ENCODE results near the gene FUT6. TPM values are rescaled to one million over a fixed set of nuclear protein-coding genes. Genes with fewer than 3 reads are reported as not detected.

Gene FUT6
- total and polyA plus RNA-seq, 4 donors = 2.6 to 14.0 (median 7.3) TPM

Other genes with a start within 250 kb of the FUT6 start
- gene SAFB2, start 216.9 kb downstream of the FUT6 start, total RNA-seq = 10 to 100 TPM; 25.8 to 57.8 TPM
- 10 to 100 TPM; 18.7 to 31.2 TPM for gene SAFB2, start 216.9 kb downstream of the FUT6 start, polyA plus RNA-seq
- gene SAFB, start 216.6 kb downstream of the FUT6 start, total RNA-seq = 10 to 100 TPM; 52.1 to 65.0 TPM
- 10 to 100 TPM; 16.5 to 24.8 TPM for gene SAFB, start 216.6 kb downstream of the FUT6 start, polyA plus RNA-seq
- gene MICOS13, start 159.2 kb downstream of the FUT6 start, total RNA-seq = 10 to 100 TPM; 11.5 to 19.0 TPM
- 10 to 100 TPM; 42.7 to 84.0 TPM for gene MICOS13, start 159.2 kb downstream of the FUT6 start, polyA plus RNA-seq
- gene HSD11B1L, start 158.7 kb downstream of the FUT6 start, total RNA-seq = 1 to 10 TPM; 1.3 to 1.4 TPM
- gene HSD11B1L, start 158.7 kb downstream of the FUT6 start, polyA plus RNA-seq = 1 to 10 TPM; 2.4 to 2.5 TPM
- 100 to 1,000 TPM in 1 of 2 donors, 10 to 100 TPM in 1; 47.2 to 251 TPM for gene RPL36, start 149.4 kb downstream of the FUT6 start, total RNA-seq
- gene RPL36, start 149.4 kb downstream of the FUT6 start, polyA plus RNA-seq = 100 to 1,000 TPM; 390 to 556 TPM
- 10 to 100 TPM; 32.3 to 68.9 TPM for gene LONP1, start 119.6 kb downstream of the FUT6 start, total RNA-seq
- gene LONP1, start 119.6 kb downstream of the FUT6 start, polyA plus RNA-seq = 10 to 100 TPM; 46.1 to 83.9 TPM
- not detected for gene CATSPERD, start 119.1 kb downstream of the FUT6 start, total RNA-seq
- not detected for gene CATSPERD, start 119.1 kb downstream of the FUT6 start, polyA plus RNA-seq
- under 1 TPM; 0.42 to 0.84 TPM for gene PRR22, start 55.0 kb downstream of the FUT6 start, total RNA-seq
- gene PRR22, start 55.0 kb downstream of the FUT6 start, polyA plus RNA-seq = 1 to 10 TPM in 1 of 2 donors, under 1 TPM in 1; 0.40 to 1.6 TPM
- 10 to 100 TPM; 16.3 to 19.0 TPM for gene DUS3L, start 48.5 kb downstream of the FUT6 start, total RNA-seq
- 10 to 100 TPM; 12.2 to 17.4 TPM for gene DUS3L, start 48.5 kb downstream of the FUT6 start, polyA plus RNA-seq
- gene NRTN, start 34.6 kb downstream of the FUT6 start, total RNA-seq = 1 to 10 TPM; 3.3 to 3.7 TPM
- 1 to 10 TPM; 1.3 to 5.3 TPM for gene NRTN, start 34.6 kb downstream of the FUT6 start, polyA plus RNA-seq
- gene FUT3, start 11.7 kb upstream of the FUT6 start, total RNA-seq = under 1 TPM in 1 of 2 donors, not detected in 1; 0.25 TPM
- gene FUT3, start 11.7 kb upstream of the FUT6 start, polyA plus RNA-seq = under 1 TPM; 0.27 to 0.47 TPM
- under 1 TPM; 0.05 to 0.17 TPM for gene FUT5, start 30.8 kb upstream of the FUT6 start, total RNA-seq
- gene FUT5, start 30.8 kb upstream of the FUT6 start, polyA plus RNA-seq = under 1 TPM in 1 of 2 donors, not detected in 1; 0.02 TPM
- 100 to 1,000 TPM; 127 to 134 TPM for gene NDUFA11, start 64.1 kb upstream of the FUT6 start, total RNA-seq
- 100 to 1,000 TPM; 319 to 394 TPM for gene NDUFA11, start 64.1 kb upstream of the FUT6 start, polyA plus RNA-seq
- gene VMAC, start 65.2 kb upstream of the FUT6 start, total RNA-seq = 1 to 10 TPM; 3.6 to 7.7 TPM
- gene VMAC, start 65.2 kb upstream of the FUT6 start, polyA plus RNA-seq = 1 to 10 TPM; 1.2 to 1.6 TPM
- gene CAPS, start 74.6 kb upstream of the FUT6 start, total RNA-seq = 1 to 10 TPM; 2.1 to 4.2 TPM
- gene CAPS, start 74.6 kb upstream of the FUT6 start, polyA plus RNA-seq = 10 to 100 TPM in 1 of 2 donors, 1 to 10 TPM in 1; 2.8 to 11.4 TPM
- gene RANBP3, start 138.4 kb upstream of the FUT6 start, total RNA-seq = 10 to 100 TPM; 20.2 to 23.3 TPM
- 10 to 100 TPM in 1 of 2 donors, 1 to 10 TPM in 1; 10.0 to 21.2 TPM for gene RANBP3, start 138.4 kb upstream of the FUT6 start, polyA plus RNA-seq

Measured in liver (tissue), 4 donors.